Hematopoietic multipotent progenitor cell treated with erythropoietin and hydrocortisone succinate and interleukin-3 and kit ligand, for 17 days (in vitro differentiated cells): ENCODE measurements around the gene GBX2.
A peak's percentile ranks its signal among the peaks of the same experiment; 100 is the strongest.

Experiments used
- DNase-seq: peaks from one replicate; pipeline ENCODE4 v3.0.0-alpha.2; 2015; ENCODE audit warnings: low spot score

GBX2 gene

GRCh38 chr2:236168110-236169080 is at the start of gene GBX2:
Gene GBX2, minus strand, starts transcription at chr2:236168386. Its CDS starts 415 bp downstream, at chr2:236167971.
- DNase-seq: peak; percentile 8

- no peak for DNase-seq
These were observed 49.7 kb upstream of the GBX2 start for GRCh38 chr2:236217926-236218325.

GRCh38 chr2:236216711-236217110 is 48.5 kb upstream of the GBX2 start:
- no peak for DNase-seq

- no peak for DNase-seq
These were observed 47.7 kb upstream of the GBX2 start for GRCh38 chr2:236215761-236216333.

- DNase-seq: no peak
These were observed 47.0 kb upstream of the GBX2 start for GRCh38 chr2:236215196-236215595.

GRCh38 chr2:236214376-236214995 is 46.3 kb upstream of the GBX2 start:
- DNase-seq: no peak

GRCh38 chr2:236211296-236211695 is 43.1 kb upstream of the GBX2 start:
- no peak for DNase-seq

GRCh38 chr2:236210536-236210935 is 42.4 kb upstream of the GBX2 start:
- no peak for DNase-seq

- no peak for DNase-seq
These were observed 41.8 kb upstream of the GBX2 start for GRCh38 chr2:236209996-236210395.

- DNase-seq: no peak
These were observed 41.3 kb upstream of the GBX2 start for GRCh38 chr2:236209535-236209934.

- no peak for DNase-seq
These were observed 40.1 kb upstream of the GBX2 start for GRCh38 chr2:236208019-236208926.

GRCh38 chr2:236207472-236207871 is 39.3 kb upstream of the GBX2 start:
- no peak for DNase-seq

- DNase-seq: no peak
These were observed 37.9 kb upstream of the GBX2 start for GRCh38 chr2:236205867-236206645.

- DNase-seq: no peak
These were observed 36.8 kb upstream of the GBX2 start for GRCh38 chr2:236204953-236205352.

- no peak for DNase-seq
These were observed 32.2 kb upstream of the GBX2 start for GRCh38 chr2:236200378-236200777.

GRCh38 chr2:236196366-236196765 is 28.2 kb upstream of the GBX2 start:
- no peak for DNase-seq

GRCh38 chr2:236195726-236196125 is 27.5 kb upstream of the GBX2 start:
- no peak for DNase-seq

- DNase-seq: no peak
These were observed 26.6 kb upstream of the GBX2 start for GRCh38 chr2:236194786-236195185.

GRCh38 chr2:236193026-236193425 is 24.8 kb upstream of the GBX2 start:
- no peak for DNase-seq

- DNase-seq: no peak
These were observed 22.5 kb upstream of the GBX2 start for GRCh38 chr2:236190674-236191073.

- DNase-seq: no peak
These were observed 16.5 kb upstream of the GBX2 start for GRCh38 chr2:236184701-236185100.
